Measurements from ENCODE around the gene SDC3. TPM values are rescaled to one million over a fixed set of nuclear protein-coding genes. Genes with fewer than 3 reads are reported as not detected.

The SDC3 gene
- total and polyA plus RNA-seq, 4 donors, result 3.3 to 27.5 (median 16.6) TPM

DNA sequence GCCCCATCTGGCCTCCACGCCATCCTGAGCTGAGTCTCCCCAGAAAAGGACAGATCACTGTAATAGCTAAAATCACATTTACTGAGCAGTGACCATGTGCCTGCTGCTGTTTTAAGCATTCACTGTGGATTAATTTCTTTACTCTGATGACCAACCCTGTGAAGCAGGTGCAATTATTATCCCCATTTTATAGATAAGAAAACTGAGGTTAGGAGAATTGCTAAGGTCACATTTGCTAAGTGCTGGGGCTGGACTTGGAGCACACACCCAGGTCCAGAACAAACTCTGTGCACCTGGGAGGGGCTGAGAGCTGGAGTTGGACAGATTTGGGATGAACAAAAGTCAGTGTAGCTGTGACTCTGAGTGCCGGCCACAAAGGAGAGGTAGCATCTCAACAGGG lies 58.0 kb downstream of the SDC3 start:
- 95% methylated on average over 2 of the region's 2 CpGs for WGBS
- no peak for DNase-seq (ENCODE audit: low spot score)
- no peak overlapping the region for H3K9ac ChIP-seq (ENCODE audit: low read depth in 1 of 2, low read length in 2 of 2)
- no peaks in the 10 kb centered on the region for H3K36me3 ChIP-seq (ENCODE audit: control insufficient read depth in 4 of 4, insufficient read depth in 3 of 4, low read depth in 1 of 4, low read length in 3 of 4)
- no peak overlapping the region for H3K4me3 ChIP-seq (ENCODE audit: low read depth in 1 of 3, low read length in 3 of 3)
- no peaks in the 10 kb centered on the region for H3K27me3 ChIP-seq (ENCODE audit: control insufficient read depth in 4 of 4, insufficient read depth in 4 of 4, low read length in 3 of 4)
- H3K27ac ChIP-seq (ENCODE audit: low read depth in 1 of 2, low read length in 2 of 2), result no peak overlapping the region
- no peaks in the 10 kb centered on the region for H3K9me3 ChIP-seq (ENCODE audit: control insufficient read depth in 4 of 4, low read length in 3 of 4)
- peaks cover 0 to 10% (median 5%) of the 10 kb centered on the region in 4 donors for H3K4me1 ChIP-seq (ENCODE audit: control insufficient read depth in 4 of 4, insufficient read depth in 4 of 4, low read length in 3 of 4)
- TF ChIP-seq YY1 (IDR thresholded peaks at IDR 0.05) (no peak), SP1 (IDR thresholded peaks at IDR 0.05) (no peak)
- TF ChIP-seq, protein P1, sequence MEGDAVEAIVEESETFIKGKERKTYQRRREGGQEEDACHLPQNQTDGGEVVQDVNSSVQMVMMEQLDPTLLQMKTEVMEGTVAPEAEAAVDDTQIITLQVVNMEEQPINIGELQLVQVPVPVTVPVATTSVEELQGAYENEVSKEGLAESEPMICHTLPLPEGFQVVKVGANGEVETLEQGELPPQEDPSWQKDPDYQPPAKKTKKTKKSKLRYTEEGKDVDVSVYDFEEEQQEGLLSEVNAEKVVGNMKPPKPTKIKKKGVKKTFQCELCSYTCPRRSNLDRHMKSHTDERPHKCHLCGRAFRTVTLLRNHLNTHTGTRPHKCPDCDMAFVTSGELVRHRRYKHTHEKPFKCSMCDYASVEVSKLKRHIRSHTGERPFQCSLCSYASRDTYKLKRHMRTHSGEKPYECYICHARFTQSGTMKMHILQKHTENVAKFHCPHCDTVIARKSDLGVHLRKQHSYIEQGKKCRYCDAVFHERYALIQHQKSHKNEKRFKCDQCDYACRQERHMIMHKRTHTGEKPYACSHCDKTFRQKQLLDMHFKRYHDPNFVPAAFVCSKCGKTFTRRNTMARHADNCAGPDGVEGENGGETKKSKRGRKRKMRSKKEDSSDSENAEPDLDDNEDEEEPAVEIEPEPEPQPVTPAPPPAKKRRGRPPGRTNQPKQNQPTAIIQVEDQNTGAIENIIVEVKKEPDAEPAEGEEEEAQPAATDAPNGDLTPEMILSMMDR (IDR thresholded peaks at IDR 0.05; ENCODE audit: low read depth, low read length, missing input control), result no peak

DNA sequence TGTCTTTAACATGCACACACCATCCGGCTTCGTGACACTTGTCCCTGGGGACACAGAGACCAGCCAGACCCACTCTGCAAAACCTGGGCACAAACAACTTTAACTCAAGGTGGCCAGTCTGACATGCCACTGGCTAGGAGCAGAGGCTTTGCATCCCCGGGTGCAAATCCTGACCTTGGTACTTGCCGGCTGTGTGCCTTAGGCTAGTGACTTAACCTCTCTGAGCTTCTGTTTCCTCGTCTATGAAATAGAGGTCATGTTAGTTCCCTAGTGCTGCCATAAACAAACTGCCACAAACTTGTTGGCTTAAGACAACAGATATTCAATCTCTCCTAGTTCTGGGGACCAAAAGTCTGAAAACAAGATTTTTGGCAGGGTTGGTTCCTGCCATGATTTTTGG lies 60.4 kb downstream of the SDC3 start:
- no peak for DNase-seq (ENCODE audit: low spot score)
- H3K4me1 ChIP-seq (ENCODE audit: control insufficient read depth in 4 of 4, insufficient read depth in 4 of 4, low read length in 3 of 4), result peaks cover 0 to 10% (median 5%) of the 10 kb centered on the region in 4 donors
- TF ChIP-seq HNF4A (conservative IDR thresholded peaks at IDR 0.05) (no peak), FOXA2 (IDR thresholded peaks at IDR 0.05) (no peak), GABPA (IDR thresholded peaks at IDR 0.05 in 1 of 2, conservative IDR thresholded peaks at IDR 0.05 in 1 of 2) (no peak), RXRA (IDR thresholded peaks at IDR 0.05) (no peak), EGR1 (IDR thresholded peaks at IDR 0.05; ENCODE audit: low read depth in 2 of 2) (no peak), SP1 (IDR thresholded peaks at IDR 0.05) (no peak), TAF1 (conservative IDR thresholded peaks at IDR 0.05) (no peak), JUND (IDR thresholded peaks at IDR 0.05) (no peak), YY1 (IDR thresholded peaks at IDR 0.05) (no peak), FOXA1 (IDR thresholded peaks at IDR 0.05) (no peak), HNF4G (IDR thresholded peaks at IDR 0.05) (no peak), NR2F2 (IDR thresholded peaks at IDR 0.05) (no peak), RAD21 (IDR thresholded peaks at IDR 0.05) (no peak)
- TF ChIP-seq, protein P2, sequence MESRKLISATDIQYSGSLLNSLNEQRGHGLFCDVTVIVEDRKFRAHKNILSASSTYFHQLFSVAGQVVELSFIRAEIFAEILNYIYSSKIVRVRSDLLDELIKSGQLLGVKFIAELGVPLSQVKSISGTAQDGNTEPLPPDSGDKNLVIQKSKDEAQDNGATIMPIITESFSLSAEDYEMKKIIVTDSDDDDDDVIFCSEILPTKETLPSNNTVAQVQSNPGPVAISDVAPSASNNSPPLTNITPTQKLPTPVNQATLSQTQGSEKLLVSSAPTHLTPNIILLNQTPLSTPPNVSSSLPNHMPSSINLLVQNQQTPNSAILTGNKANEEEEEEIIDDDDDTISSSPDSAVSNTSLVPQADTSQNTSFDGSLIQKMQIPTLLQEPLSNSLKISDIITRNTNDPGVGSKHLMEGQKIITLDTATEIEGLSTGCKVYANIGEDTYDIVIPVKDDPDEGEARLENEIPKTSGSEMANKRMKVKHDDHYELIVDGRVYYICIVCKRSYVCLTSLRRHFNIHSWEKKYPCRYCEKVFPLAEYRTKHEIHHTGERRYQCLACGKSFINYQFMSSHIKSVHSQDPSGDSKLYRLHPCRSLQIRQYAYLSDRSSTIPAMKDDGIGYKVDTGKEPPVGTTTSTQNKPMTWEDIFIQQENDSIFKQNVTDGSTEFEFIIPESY (IDR thresholded peaks at IDR 0.05), result no peak
- TF ChIP-seq, protein P1 (IDR thresholded peaks at IDR 0.05; ENCODE audit: low read depth, low read length, missing input control), result no peak
- TF ChIP-seq, protein P3, sequence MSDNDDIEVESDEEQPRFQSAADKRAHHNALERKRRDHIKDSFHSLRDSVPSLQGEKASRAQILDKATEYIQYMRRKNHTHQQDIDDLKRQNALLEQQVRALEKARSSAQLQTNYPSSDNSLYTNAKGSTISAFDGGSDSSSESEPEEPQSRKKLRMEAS (IDR thresholded peaks at IDR 0.05), result no peak
- TF ChIP-seq, protein P4, sequence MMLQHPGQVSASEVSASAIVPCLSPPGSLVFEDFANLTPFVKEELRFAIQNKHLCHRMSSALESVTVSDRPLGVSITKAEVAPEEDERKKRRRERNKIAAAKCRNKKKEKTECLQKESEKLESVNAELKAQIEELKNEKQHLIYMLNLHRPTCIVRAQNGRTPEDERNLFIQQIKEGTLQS (IDR thresholded peaks at IDR 0.05), result no peak

More for the DNA sequence above, 60.4 kb downstream of the SDC3 start:
- WGBS, result 77% methylated on average over 5 of the region's 5 CpGs
- peak overlapping the region; percentile 40 to 56 for H3K27ac ChIP-seq (ENCODE audit: low read depth in 1 of 2, low read length in 2 of 2)
- H3K4me3 ChIP-seq (ENCODE audit: low read depth in 1 of 3, low read length in 3 of 3), result no peak overlapping the region
- peak overlapping the region in 1 of 2 donors; percentile 21 for H3K9ac ChIP-seq (ENCODE audit: low read depth in 1 of 2, low read length in 2 of 2)
- no peaks in the 10 kb centered on the region for H3K36me3 ChIP-seq (ENCODE audit: control insufficient read depth in 4 of 4, insufficient read depth in 3 of 4, low read depth in 1 of 4, low read length in 3 of 4)
- no peaks in the 10 kb centered on the region for H3K27me3 ChIP-seq (ENCODE audit: control insufficient read depth in 4 of 4, insufficient read depth in 4 of 4, low read length in 3 of 4)
- no peaks in the 10 kb centered on the region for H3K9me3 ChIP-seq (ENCODE audit: control insufficient read depth in 4 of 4, low read length in 3 of 4)

Measured in liver (tissue), 9 donors.